ENCODE measurements around the gene CFAP53. TPM values are rescaled to one million over a fixed set of nuclear protein-coding genes. Genes with fewer than 3 reads are reported as not detected.

Gene CFAP53
- total and polyA plus RNA-seq, 2 of the 13 experiments (the other 11 are each of a cell fraction or from before 2014, with no cell fraction given): 0.05 to 0.07 TPM

- TF ChIP-seq HNF1A (IDR thresholded peaks at IDR 0.05; ENCODE audit: low read depth): 0 out of 2 replicates have a peak, but pooled peaks have one; percentile 33
- peak; percentile 86; the same call in 1 of the 2 replicates for TF ChIP-seq HNF1A (CRISPR knock-in tag; IDR thresholded peaks at IDR 0.05; ENCODE audit: borderline replicate concordance)
- TF ChIP-seq ZNF383 (CRISPR knock-in tag; IDR thresholded peaks at IDR 0.05; ENCODE audit: borderline replicate concordance): no peak
- peak; percentile 52; the same call in 1 of the 2 replicates for TF ChIP-seq ETV5 (CRISPR knock-in tag; IDR thresholded peaks at IDR 0.05; ENCODE audit: borderline replicate concordance)
- peak; percentile 64; the same call in 1 of the 2 replicates for TF ChIP-seq XBP1 (CRISPR knock-in tag; IDR thresholded peaks at IDR 0.05)
- no peak for TF ChIP-seq NFAT5 (CRISPR knock-in tag; IDR thresholded peaks at IDR 0.05)
- TF ChIP-seq CCDC6 (CRISPR knock-in tag; IDR thresholded peaks at IDR 0.05): no peak
- peak; percentile 69 for TF ChIP-seq NFYB (CRISPR knock-in tag; IDR thresholded peaks at IDR 0.05)
- TF ChIP-seq MEF2D (CRISPR knock-in tag; IDR thresholded peaks at IDR 0.05): peak; percentile 23; the same call in 1 of the 2 replicates
- TF ChIP-seq ZNF224 (CRISPR knock-in tag; IDR thresholded peaks at IDR 0.05): 0 out of 2 replicates have a peak, but pooled peaks have one; percentile 63
- TF ChIP-seq ZBTB14 (CRISPR knock-in tag; IDR thresholded peaks at IDR 0.05): 0 out of 2 replicates have a peak, but pooled peaks have one; percentile 33
- TF ChIP-seq GABPA (IDR thresholded peaks at IDR 0.05; ENCODE audit: low read depth, low read length): no peak
- peak; percentile 95 for TF ChIP-seq GABPA (CRISPR knock-in tag; IDR thresholded peaks at IDR 0.05; ENCODE audit: low read depth)
- no peak for TF ChIP-seq TEF (CRISPR knock-in tag; IDR thresholded peaks at IDR 0.05)
- peak; percentile 77; the same call in 1 of the 2 replicates for TF ChIP-seq YEATS2 (CRISPR knock-in tag; IDR thresholded peaks at IDR 0.05; ENCODE audit: borderline replicate concordance)
- peak; percentile 42; the same call in 1 of the 2 replicates for TF ChIP-seq HDAC2 (CRISPR knock-in tag; IDR thresholded peaks at IDR 0.05)
Observed at GRCh38 chr18:50287441-50288347, 21.4 kb upstream of the CFAP53 start, which contains the start of gene CXXC1 (continued).
